ENCODE data around the gene LRSAM1. TPM values are rescaled to one million over a fixed set of nuclear protein-coding genes. Genes with fewer than 3 reads are reported as not detected.

The LRSAM1 gene
- total and polyA plus RNA-seq, 7 donors, result 8.3 to 17.7 (median 13.3) TPM

DNA sequence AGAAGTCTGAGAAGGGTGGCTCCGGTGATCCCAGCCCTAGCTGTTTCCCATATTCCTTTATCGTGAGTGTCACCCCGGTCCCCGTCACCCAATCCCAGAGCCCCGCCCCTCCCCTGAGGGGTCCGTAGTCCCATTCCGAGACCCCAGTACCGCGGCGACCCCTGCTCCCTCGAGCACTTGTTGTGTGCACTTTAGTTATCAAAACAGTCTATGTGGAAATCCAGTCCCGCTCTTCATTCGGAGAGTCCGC is 223 bp downstream of the LRSAM1 start:
- Histone ChIP-seq H3K27me3 (ENCODE audit: insufficient read depth in 3 of 3, low read length in 2 of 3) (no peaks in the 10 kb centered on the region), H3K4me3 (peak overlapping the region; percentile 96), H3K9me3 (no peaks in the 10 kb centered on the region), H3K27ac (peak overlapping the region; percentile 91), H3K4me1 (peaks cover 43% of the 10 kb centered on the region), H3K36me3 (ENCODE audit: insufficient read depth in 1 of 2, low read depth in 1 of 2) (peaks cover 2 to 62% of the 10 kb centered on the region in 2 donors)
- intact Hi-C loops (cut with DNase I), result loop anchor here in 1 of 2 donors (2.0 kb wide), 1 partner anchor 27 kb away; the partner anchor contains the start of gene ZNF79
- DNase-seq (no peak), ATAC-seq (no peak)
- 1 to 2% (median 1%) methylated on average over 14 of the region's 14 CpGs for WGBS, 3 donors
- TF ChIP-seq, protein P1, sequence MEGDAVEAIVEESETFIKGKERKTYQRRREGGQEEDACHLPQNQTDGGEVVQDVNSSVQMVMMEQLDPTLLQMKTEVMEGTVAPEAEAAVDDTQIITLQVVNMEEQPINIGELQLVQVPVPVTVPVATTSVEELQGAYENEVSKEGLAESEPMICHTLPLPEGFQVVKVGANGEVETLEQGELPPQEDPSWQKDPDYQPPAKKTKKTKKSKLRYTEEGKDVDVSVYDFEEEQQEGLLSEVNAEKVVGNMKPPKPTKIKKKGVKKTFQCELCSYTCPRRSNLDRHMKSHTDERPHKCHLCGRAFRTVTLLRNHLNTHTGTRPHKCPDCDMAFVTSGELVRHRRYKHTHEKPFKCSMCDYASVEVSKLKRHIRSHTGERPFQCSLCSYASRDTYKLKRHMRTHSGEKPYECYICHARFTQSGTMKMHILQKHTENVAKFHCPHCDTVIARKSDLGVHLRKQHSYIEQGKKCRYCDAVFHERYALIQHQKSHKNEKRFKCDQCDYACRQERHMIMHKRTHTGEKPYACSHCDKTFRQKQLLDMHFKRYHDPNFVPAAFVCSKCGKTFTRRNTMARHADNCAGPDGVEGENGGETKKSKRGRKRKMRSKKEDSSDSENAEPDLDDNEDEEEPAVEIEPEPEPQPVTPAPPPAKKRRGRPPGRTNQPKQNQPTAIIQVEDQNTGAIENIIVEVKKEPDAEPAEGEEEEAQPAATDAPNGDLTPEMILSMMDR (IDR thresholded peaks at IDR 0.05), result no peak

DNA sequence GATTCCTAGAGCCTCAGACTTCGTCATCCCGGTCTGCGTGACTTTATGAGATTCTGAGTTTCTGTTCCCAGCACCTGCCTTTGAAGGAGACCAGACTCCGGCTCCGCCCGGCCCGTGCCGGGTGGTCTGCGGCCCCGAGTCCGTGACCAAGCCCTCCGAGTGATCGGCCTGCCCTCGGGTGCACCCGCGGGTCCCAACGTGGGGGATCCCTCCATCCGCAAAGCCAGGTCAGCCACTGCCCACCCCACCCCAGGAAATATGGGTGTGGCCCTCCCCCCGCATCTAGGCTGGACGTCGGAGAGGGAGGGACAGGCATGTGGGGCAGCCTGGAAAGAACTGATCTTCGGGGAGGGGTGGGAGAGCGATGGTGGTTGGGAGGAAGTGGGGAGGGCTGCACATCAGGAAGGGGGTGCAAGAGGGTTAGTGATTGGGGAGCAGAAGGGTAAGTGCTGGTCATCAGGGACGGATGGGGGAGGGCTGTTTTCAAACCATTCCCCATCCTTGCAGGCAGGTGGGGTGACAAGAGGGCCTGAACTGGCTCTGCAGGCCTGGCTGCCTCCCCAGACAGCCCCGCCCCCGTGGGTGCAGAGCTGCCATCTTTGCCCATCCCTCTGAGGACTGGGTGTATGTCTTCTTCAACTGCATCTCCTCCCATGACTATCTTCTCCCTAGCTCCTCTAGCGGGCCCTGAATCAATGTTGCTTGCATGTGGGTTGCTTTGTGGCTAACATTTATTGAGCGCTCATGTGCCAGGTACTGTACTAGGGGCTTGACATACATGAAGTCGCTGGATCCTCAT is 747 bp downstream of the LRSAM1 start:
- TF ChIP-seq, protein P1 (IDR thresholded peaks at IDR 0.05), result no peak
- intact Hi-C loops (cut with DNase I), result loop anchor here in 1 of 2 donors (2.0 kb wide), 1 partner anchor 27 kb away; the partner anchor contains the start of gene ZNF79
- peak overlapping the region; percentile 91 for H3K27ac ChIP-seq
- H3K4me3 ChIP-seq, result peak overlapping the region; percentile 96
- ATAC-seq, result peak; percentile 10 to 35 (median 30)
- WGBS, 3 donors, result 10 to 12% (median 12%) methylated on average over 28 to 29 of the region's 29 CpGs
- peaks cover 2 to 62% of the 10 kb centered on the region in 2 donors for H3K36me3 ChIP-seq (ENCODE audit: insufficient read depth in 1 of 2, low read depth in 1 of 2)
- no peaks in the 10 kb centered on the region for H3K27me3 ChIP-seq (ENCODE audit: insufficient read depth in 3 of 3, low read length in 2 of 3)
- no peaks in the 10 kb centered on the region for H3K9me3 ChIP-seq
- H3K4me1 ChIP-seq, result peaks cover 43% of the 10 kb centered on the region
- peak; percentile 37 to 71 for DNase-seq

DNA sequence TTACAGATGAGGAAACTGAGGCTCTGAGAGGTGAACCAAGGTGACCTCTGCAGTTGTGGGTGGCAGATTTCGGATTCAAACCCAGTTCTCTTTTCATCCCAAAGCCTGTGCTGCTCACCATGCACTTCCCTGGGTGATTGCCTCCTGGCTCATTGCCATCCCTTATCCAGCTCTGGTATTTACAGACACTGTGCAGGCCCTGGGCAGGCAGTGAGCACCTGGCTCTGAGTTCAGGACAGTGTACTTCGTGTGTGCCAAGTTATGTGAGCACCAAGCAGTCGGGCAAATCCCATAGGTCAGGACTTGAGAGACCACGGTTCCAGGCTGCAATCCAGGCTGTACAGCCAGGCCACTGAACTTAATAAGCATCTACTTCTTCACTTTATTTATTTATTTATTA is 1.4 kb downstream of the LRSAM1 start:
- Histone ChIP-seq H3K9me3 (no peaks in the 10 kb centered on the region), H3K27me3 (ENCODE audit: insufficient read depth in 3 of 3, low read length in 2 of 3) (no peaks in the 10 kb centered on the region), H3K4me3 (peak overlapping the region; percentile 96), H3K27ac (peak overlapping the region; percentile 91), H3K4me1 (peaks cover 40% of the 10 kb centered on the region), H3K36me3 (ENCODE audit: insufficient read depth in 1 of 2, low read depth in 1 of 2) (peaks cover 2 to 62% of the 10 kb centered on the region in 2 donors)
- TF ChIP-seq, protein P1 (IDR thresholded peaks at IDR 0.05), result no peak
- 36 to 42% (median 38%) methylated on average over 4 of the region's 4 CpGs for WGBS, 3 donors
- intact Hi-C loops (cut with DNase I), result no loop called here
- DNase-seq (peak in 1 of 2 donors; percentile 65), ATAC-seq (peak in 2 of 4 donors; percentile 3 to 63)

DNA sequence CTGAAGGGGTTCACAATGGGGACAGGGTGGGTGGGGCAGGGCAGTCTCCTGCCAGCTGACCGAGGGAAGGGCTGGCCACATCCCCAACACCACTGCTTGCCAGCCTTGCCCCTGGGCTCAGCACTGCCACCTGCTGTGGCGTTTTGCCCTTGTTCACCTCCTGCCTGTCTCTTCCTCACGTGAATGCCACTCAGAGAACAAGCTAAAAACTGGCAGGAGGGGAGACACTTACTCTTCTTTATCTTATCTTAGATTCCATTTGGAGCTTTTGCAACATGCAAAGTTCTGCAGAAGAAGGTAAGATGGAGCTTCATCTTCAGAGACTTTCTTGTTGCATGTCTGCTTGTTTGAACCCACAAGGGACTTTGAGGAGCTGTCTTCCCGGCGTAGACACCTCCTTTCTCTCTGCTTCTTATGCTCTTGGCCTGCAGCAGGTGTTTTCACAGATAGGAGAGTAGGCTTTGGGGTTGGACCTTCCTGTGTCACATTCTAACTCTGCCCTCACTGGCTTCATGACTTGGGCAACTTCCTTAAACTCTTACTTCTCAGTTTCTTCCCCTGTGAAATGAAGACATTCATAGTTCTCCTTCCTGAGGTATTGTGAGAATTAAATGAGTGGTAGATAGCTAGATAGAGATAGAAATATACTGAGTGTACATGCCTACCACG is 4.1 kb downstream of the LRSAM1 start:
- no peaks in the 10 kb centered on the region for H3K27me3 ChIP-seq (ENCODE audit: insufficient read depth in 3 of 3, low read length in 2 of 3)
- H3K27ac ChIP-seq, result no peak overlapping the region
- no peaks in the 10 kb centered on the region for H3K9me3 ChIP-seq
- no peak overlapping the region for H3K4me3 ChIP-seq
- intact Hi-C loops (cut with DNase I), result no loop called here
- DNase-seq (peak; percentile 44 to 78), ATAC-seq (peak in 2 of 4 donors; percentile 23 to 41)
- 52 to 61% (median 53%) methylated on average over 6 of the region's 6 CpGs for WGBS, 3 donors
- peaks cover 0 to 62% of the 10 kb centered on the region in 2 donors for H3K36me3 ChIP-seq (ENCODE audit: insufficient read depth in 1 of 2, low read depth in 1 of 2)
- peaks cover 20% of the 10 kb centered on the region for H3K4me1 ChIP-seq
- TF ChIP-seq, protein P1 (IDR thresholded peaks at IDR 0.05), result peak; percentile 56

Data from psoas muscle (tissue), 8 donors.